Mononuclear cell (primary cell): ENCODE data around the gene OOSP3. TPM values are rescaled to one million over a fixed set of nuclear protein-coding genes. Genes with fewer than 3 reads are reported as not detected.
"Not testable (repeated sequence)": the region's sequence is repeated elsewhere in the genome, so short reads cannot be mapped to it uniquely, and the experiment has no call there.

Experiments
- H3K27me3 ChIP-seq: 2 replicates; pipeline ENCODE4 v1.6.0; 2011; ENCODE audit warnings: low read length, control low read depth; ENCODE audit not compliant: insufficient read depth
- H3K4me1 ChIP-seq: 2 replicates; pipeline ENCODE4 v1.5.1; 2011; ENCODE audit warnings: mild to moderate bottlenecking, low read length, control low read depth; ENCODE audit not compliant: insufficient read depth
- H3K4me3 ChIP-seq: 2 replicates; pipeline ENCODE4 v1.5.1; 2011; ENCODE audit warnings: mild to moderate bottlenecking, low read length, moderate library complexity
- H3K9me3 ChIP-seq: 2 replicates; pipeline ENCODE4 v1.5.1; 2011; ENCODE audit warnings: low read depth, mild to moderate bottlenecking, control low read depth, low read length
- total RNA-seq: library from RNA; depleted of rRNA; stranded (reverse); fragments of >200 nt; gene quantifications from one replicate; pipeline ENCODE4 v1.2.3, GENCODE V29; 2012

Gene OOSP3
- total RNA-seq, 1 donor, result not detected

- peaks cover 9% of the 10 kb centered on the region for H3K4me1 ChIP-seq
- H3K4me3 ChIP-seq, result no peak overlapping the region
- H3K27me3 ChIP-seq, result no peaks in the 10 kb centered on the region
- no peaks in the 10 kb centered on the region for H3K9me3 ChIP-seq
Measured at GRCh38 chr11:59859673-59860072, 18.9 kb upstream of the OOSP3 start.

- Histone ChIP-seq H3K4me3 (no peak overlapping the region), H3K27me3 (no peaks in the 10 kb centered on the region), H3K9me3 (no peaks in the 10 kb centered on the region), H3K4me1 (peaks cover 9% of the 10 kb centered on the region)
Measured at GRCh38 chr11:59862252-59862651, 16.3 kb upstream of the OOSP3 start.

DNA sequence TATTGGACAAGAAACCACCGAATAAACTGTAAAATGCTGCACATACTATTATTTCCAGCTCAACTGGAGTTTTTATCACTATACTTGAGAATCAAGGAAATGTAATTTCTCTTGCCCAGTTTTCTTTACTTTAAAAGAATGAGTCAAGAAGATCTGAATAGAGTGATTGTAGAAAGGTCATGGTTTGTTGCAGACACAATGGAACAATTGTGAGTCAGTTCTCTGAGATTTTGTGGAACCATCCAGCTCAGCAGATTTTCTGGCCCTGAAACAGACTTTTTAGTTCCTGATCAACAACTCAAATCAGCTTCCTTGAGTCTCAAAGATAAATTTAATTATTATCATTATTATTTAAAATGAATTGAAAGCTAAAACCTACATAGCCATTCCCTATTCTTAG lies 13.6 kb upstream of the OOSP3 start:
- H3K9me3 ChIP-seq, result no peaks in the 10 kb centered on the region
- H3K4me3 ChIP-seq, result no peak overlapping the region
- no peaks in the 10 kb centered on the region for H3K27me3 ChIP-seq
- no peaks in the 10 kb centered on the region for H3K4me1 ChIP-seq

- Histone ChIP-seq H3K9me3 (peaks cover 5% of the 10 kb centered on the region), H3K4me3 (no peak within 1 kb of the TSS), H3K4me1 (no peaks in the 10 kb centered on the region), H3K27me3 (no peaks in the 10 kb centered on the region)
Measured at GRCh38 chr11:59866397-59866796, 12.2 kb upstream of the OOSP3 start, which contains the start of gene TCN1. Gene TCN1, minus strand, starts transcription at chr11:59866487. Its CDS starts 17 bp downstream, at chr11:59866470.

DNA sequence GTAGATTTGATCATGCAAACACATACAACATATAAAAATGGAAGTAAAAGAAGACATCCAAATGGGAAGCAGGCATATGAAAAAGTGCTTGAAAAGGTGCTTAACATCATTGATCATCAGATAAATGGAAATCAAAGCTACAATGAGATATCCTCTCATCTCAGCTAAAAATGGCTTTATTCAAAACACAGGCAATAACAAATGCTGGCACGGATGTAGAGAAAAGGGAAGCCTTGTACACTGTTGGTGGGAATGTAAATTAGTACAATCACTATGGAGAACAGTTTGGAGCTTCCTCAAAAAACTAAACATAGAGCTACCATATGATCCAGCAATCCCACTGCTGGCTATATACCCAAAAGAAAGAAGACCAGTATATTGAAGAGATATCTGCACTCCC lies 11.7 kb upstream of the OOSP3 start:
- Histone ChIP-seq H3K4me3 (no peak overlapping the region), H3K4me1 (no peaks in the 10 kb centered on the region)

DNA sequence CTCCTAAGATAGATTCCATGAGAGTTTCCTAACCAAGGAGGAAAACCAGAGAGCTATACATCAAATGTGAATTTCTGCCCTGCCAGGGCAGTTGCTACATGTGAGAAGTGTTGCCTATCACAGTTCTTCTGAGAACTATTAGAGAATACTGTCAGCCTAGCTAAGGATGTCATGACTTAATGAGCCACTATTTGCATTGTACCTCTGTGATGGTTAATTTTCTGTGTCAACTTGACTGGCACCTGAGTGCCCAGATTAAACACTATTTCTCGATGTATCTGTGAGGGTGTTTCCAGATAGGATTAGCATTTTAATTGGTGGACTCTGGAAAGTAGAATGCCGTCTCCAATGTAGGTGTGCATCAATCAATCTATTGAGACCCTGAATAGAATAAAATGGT lies 10.6 kb upstream of the OOSP3 start:
- H3K27me3 ChIP-seq, result no peaks in the 10 kb centered on the region
- no peak overlapping the region for H3K4me3 ChIP-seq
- no peaks in the 10 kb centered on the region for H3K4me1 ChIP-seq
- H3K9me3 ChIP-seq, result peaks cover 5% of the 10 kb centered on the region

More for the DNA sequence above, 11.7 kb upstream of the OOSP3 start:
- peaks cover 5% of the 10 kb centered on the region for H3K9me3 ChIP-seq
- no peaks in the 10 kb centered on the region for H3K27me3 ChIP-seq

DNA sequence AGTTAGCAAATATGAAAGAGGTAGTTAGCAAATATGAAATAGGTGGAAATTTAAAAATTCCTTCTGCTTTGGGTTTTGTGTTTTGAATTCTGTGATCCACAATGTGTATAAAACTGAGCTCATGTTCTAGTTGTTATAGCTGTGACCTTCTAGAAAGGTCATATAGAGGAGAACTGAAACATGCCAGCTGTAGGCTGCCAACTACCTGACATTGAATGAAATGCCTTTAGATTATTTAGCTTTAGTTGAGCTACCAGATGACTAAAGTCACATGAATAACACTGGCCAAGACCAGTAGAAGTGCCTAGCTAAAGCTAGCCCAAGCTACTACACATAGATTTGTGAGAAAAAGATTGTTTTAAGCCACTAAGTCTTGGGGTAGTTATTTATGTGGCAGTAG lies 6.5 kb upstream of the OOSP3 start:
- no peaks in the 10 kb centered on the region for H3K4me1 ChIP-seq
- H3K27me3 ChIP-seq, result no peaks in the 10 kb centered on the region
- H3K4me3 ChIP-seq, result no peak overlapping the region
- H3K9me3 ChIP-seq, result peaks cover 5% of the 10 kb centered on the region

DNA sequence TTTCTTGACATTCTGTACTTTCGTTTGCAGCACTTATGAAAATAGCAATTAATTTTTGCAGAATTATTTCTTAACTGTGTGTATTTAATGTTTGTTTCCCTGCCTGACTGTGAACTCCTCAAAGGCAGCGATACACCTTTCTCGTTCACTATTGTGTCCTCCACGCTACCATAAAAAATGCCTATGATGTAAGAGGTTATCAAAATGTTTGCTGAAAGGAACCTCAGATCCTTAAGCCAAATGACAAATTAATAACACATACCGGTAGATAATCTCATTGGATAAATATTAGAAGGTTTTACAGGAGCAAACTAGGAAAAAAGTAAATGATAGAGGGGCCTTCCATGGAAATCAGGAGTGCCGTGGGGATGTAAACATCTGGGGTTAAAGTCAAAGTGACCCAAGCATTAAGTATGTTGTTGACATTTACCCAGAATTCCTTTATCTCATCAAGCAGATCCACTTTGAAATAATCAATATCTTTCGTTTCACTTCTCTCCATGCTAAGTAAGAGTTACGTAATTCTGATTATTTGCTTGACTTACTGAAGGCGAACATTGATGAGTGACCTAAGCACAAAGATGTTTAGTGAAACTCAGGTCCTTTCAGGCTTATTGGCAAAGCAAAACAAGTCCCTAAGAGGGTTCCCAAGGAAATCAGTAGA lies 2.6 kb upstream of the OOSP3 start:
- no peaks in the 10 kb centered on the region for H3K27me3 ChIP-seq
- H3K4me1 ChIP-seq, result no peaks in the 10 kb centered on the region
- H3K9me3 ChIP-seq, result no peaks in the 10 kb centered on the region
- H3K4me3 ChIP-seq, result no peak overlapping the region

DNA sequence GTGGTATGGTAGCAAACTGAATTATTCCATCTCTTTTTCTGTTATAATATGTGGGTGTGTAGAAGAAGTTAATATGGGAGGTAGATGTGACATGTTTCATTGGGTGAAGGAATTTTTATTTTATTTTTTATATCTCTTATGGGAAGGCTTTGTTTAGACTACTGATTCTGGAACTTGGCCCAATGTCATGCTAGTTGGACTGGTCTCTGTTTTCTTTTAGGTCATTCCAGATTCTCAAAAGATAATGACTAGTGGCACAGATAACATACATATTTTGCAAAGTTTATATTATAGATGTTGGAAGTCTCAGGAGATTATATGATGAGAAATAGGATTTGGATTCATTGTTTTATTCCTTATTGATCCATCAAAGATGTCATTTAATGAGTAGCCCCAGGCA lies 1.3 kb upstream of the OOSP3 start:
- no peak overlapping the region for H3K4me3 ChIP-seq
- H3K27me3 ChIP-seq, result no peaks in the 10 kb centered on the region
- no peaks in the 10 kb centered on the region for H3K4me1 ChIP-seq

GRCh38 chr11:59877784-59878183 lies 798 bp upstream of the OOSP3 start:
- Histone ChIP-seq H3K4me3 (no peak overlapping the region), H3K27me3 (no peaks in the 10 kb centered on the region), H3K4me1 (no peaks in the 10 kb centered on the region), H3K9me3 (no peaks in the 10 kb centered on the region)

More for the DNA sequence above, 1.3 kb upstream of the OOSP3 start:
- no peaks in the 10 kb centered on the region for H3K9me3 ChIP-seq

DNA sequence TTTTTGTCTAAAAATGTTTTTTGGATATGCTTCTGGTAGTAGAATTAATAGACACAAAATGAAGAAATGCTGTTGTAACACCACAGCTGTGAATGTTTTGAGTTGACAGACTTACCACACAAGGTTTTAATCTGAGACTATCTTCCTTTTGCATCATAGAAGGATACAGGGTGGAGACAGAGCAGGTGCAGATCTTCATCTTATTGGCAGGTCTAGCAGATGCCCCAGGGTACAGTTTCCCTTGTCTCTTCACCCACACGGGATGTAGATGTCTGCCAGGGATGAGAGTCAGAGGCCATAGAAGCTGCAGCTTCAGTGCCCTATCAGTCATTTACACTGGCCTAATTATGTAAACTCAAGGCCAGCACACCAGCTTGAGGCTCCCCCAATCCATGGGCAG lies 985 bp downstream of the OOSP3 start:
- no peaks in the 10 kb centered on the region for H3K9me3 ChIP-seq
- no peak overlapping the region for H3K4me3 ChIP-seq
- no peaks in the 10 kb centered on the region for H3K4me1 ChIP-seq
- no peaks in the 10 kb centered on the region for H3K27me3 ChIP-seq

DNA sequence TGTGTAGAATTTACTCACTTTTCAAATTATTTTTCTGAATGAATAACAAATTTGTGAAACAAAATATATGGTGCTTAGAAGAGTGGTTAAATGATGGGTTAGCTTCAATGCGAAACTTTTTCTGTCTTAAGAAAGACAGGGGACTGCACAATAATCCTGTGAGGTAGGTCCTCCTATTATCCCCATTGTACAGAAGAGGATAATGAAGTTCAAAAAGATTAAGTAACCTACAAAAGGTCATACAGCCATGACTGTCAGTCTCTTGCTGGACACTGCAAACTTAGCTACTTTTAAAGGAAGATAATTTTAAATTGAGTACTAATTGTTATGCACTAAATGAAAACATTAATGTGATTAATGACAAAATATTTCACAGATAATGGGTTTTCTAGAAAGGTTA lies 5.0 kb downstream of the OOSP3 start:
- H3K4me1 ChIP-seq, result no peaks in the 10 kb centered on the region
- H3K9me3 ChIP-seq, result peaks cover 7% of the 10 kb centered on the region
- no peak overlapping the region for H3K4me3 ChIP-seq
- no peaks in the 10 kb centered on the region for H3K27me3 ChIP-seq

DNA sequence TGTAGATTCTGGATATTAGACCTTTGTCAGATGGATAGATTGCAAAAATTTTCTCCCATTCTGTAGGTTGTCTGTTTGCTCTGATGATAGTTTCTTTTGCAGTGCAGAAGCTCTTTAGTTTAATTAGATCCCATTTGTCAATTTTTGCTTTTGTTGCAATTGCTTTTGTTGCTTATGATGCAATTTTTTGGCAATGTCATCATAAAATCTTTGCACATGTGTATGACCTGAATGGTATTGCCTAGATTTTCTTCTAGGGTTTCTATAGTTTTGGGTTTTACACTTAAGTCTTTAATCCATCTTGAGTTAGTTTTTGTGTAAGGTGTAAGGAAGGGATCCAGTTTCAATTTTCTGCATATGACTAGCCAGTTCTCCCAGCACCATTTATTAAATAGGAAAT lies 8.6 kb downstream of the OOSP3 start:
- not testable (repeated sequence) for H3K4me1 ChIP-seq, H3K27me3 ChIP-seq, H3K4me3 ChIP-seq
- H3K9me3 ChIP-seq, result peaks cover 13% of the 10 kb centered on the region

DNA sequence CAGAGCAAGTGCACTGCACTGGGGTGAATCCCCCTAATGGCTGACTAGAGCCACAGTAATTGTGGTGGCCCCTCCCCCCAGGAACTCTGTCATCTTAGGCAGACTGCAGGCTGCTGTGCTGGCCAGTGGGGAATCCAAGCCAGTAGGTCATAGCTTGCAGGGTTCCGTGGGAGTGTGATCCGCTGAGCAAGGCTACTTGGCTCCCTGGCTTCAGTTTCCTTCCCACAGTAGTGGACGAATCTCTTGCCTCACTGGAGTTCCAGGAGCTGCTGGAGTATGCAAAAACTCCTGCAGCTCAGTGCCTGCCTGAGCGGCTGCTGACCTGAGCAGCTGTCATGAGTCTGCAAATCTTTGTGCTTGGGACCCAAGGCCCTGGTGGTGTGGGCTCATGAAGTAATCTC lies 13.2 kb downstream of the OOSP3 start:
- H3K4me1 ChIP-seq, result no peaks in the 10 kb centered on the region
- peaks cover 13% of the 10 kb centered on the region for H3K9me3 ChIP-seq
- no peaks in the 10 kb centered on the region for H3K27me3 ChIP-seq
- no peak overlapping the region for H3K4me3 ChIP-seq

- no peaks in the 10 kb centered on the region for H3K4me1 ChIP-seq
Measured at GRCh38 chr11:59894616-59895015, 16.0 kb downstream of the OOSP3 start.

GRCh38 chr11:59898046-59898445 lies 19.5 kb downstream of the OOSP3 start:
- no peaks in the 10 kb centered on the region for H3K27me3 ChIP-seq
- H3K4me3 ChIP-seq, result no peak overlapping the region
- H3K9me3 ChIP-seq, result no peaks in the 10 kb centered on the region
- no peaks in the 10 kb centered on the region for H3K4me1 ChIP-seq

More at GRCh38 chr11:59894616-59895015, 16.0 kb downstream of the OOSP3 start:
- Histone ChIP-seq H3K9me3 (peaks cover 2% of the 10 kb centered on the region), H3K27me3 (no peaks in the 10 kb centered on the region), H3K4me3 (no peak overlapping the region)
